ACC112 (cell line): Measurements from ENCODE around the gene TEX48.
A peak's percentile ranks its signal among the peaks of the same experiment; 100 is the strongest.

Source experiments
- H2AFZ ChIP-seq: fragments of 200-600 bp; sonication (generic); one replicate; pipeline ENCODE4 v1.6.0; 2017; ENCODE audit warnings: antibody characterized with exemption, low read length; ENCODE audit not compliant: unreplicated experiment
- H3K27ac ChIP-seq: fragments of 200-600 bp; sonication (generic); 2 replicates; pipeline ENCODE4 v1.5.1; 2014; ENCODE audit warnings: low read depth, mild to moderate bottlenecking, antibody characterized with exemption, low read length, moderate library complexity
- H3K27me3 ChIP-seq: fragments of 200-600 bp; sonication (generic); 2 replicates; pipeline ENCODE4 v1.6.1; 2014; ENCODE audit warnings: mild to moderate bottlenecking, antibody characterized with exemption, low read length, moderate library complexity, mixed read lengths; ENCODE audit not compliant: insufficient read depth
- H3K36me3 ChIP-seq: fragments of 200-600 bp; sonication (generic); 2 replicates; pipeline ENCODE4 v1.6.1; 2016; ENCODE audit warnings: mild to moderate bottlenecking, antibody characterized with exemption, low read length, moderate library complexity, mixed read lengths; ENCODE audit not compliant: insufficient read depth
- H3K4me1 ChIP-seq: fragments of 200-600 bp; sonication (generic); one replicate; pipeline ENCODE4 v1.6.1; 2016; ENCODE audit warnings: low read length, mixed read lengths; ENCODE audit not compliant: insufficient read depth, unreplicated experiment, control insufficient read depth
- H3K4me3 ChIP-seq: fragments of 200-600 bp; sonication (generic); 2 replicates; pipeline ENCODE4 v1.5.1; 2014; ENCODE audit warnings: mild to moderate bottlenecking, low read depth, low read length
- H3K79me2 ChIP-seq: fragments of 200-600 bp; sonication (generic); one replicate; pipeline ENCODE4 v1.6.0; 2016; ENCODE audit warnings: low read length; ENCODE audit not compliant: control insufficient read depth, unreplicated experiment, insufficient read depth

Gene TEX48

GRCh38 chr9:114682846-114683245 lies 854 bp upstream of the TEX48 start:
- Histone ChIP-seq H3K27me3 (no peaks in the 10 kb centered on the region), H2AFZ (no peak overlapping the region), H3K27ac (no peak overlapping the region), H3K4me1 (peaks cover 37% of the 10 kb centered on the region), H3K4me3 (no peak overlapping the region), H3K36me3 (no peaks in the 10 kb centered on the region), H3K79me2 (no peaks in the 10 kb centered on the region)

GRCh38 chr9:114680259-114681001 lies 1.6 kb downstream of the TEX48 start:
- H3K27ac ChIP-seq: no peak overlapping the region
- no peak overlapping the region for H3K4me3 ChIP-seq
- H3K4me1 ChIP-seq: peaks cover 30% of the 10 kb centered on the region
- no peak overlapping the region for H2AFZ ChIP-seq
- H3K79me2 ChIP-seq: no peaks in the 10 kb centered on the region
- H3K36me3 ChIP-seq: no peaks in the 10 kb centered on the region
- no peaks in the 10 kb centered on the region for H3K27me3 ChIP-seq

- Histone ChIP-seq H2AFZ (no peak overlapping the region), H3K79me2 (no peaks in the 10 kb centered on the region), H3K27me3 (no peaks in the 10 kb centered on the region), H3K4me1 (peaks cover 30% of the 10 kb centered on the region), H3K27ac (peak overlapping the region; percentile 20; the same call in 1 of the 2 replicates), H3K36me3 (no peaks in the 10 kb centered on the region), H3K4me3 (no peak overlapping the region)
These were observed 3.2 kb downstream of the TEX48 start for GRCh38 chr9:114678795-114679194.

- peak overlapping the region; percentile 6; the same call in 1 of the 2 replicates for H3K4me3 ChIP-seq
- peak overlapping the region; percentile 20; the same call in 1 of the 2 replicates for H3K27ac ChIP-seq
- H2AFZ ChIP-seq: no peak overlapping the region
- H3K36me3 ChIP-seq: no peaks in the 10 kb centered on the region
- H3K79me2 ChIP-seq: no peaks in the 10 kb centered on the region
- H3K27me3 ChIP-seq: no peaks in the 10 kb centered on the region
- peaks cover 30% of the 10 kb centered on the region for H3K4me1 ChIP-seq
These were observed 3.9 kb downstream of the TEX48 start for GRCh38 chr9:114678130-114678529.

GRCh38 chr9:114677418-114677817 lies 4.6 kb downstream of the TEX48 start:
- Histone ChIP-seq H3K36me3 (no peaks in the 10 kb centered on the region), H3K27me3 (no peaks in the 10 kb centered on the region), H2AFZ (no peak overlapping the region), H3K4me1 (peaks cover 30% of the 10 kb centered on the region), H3K4me3 (peak overlapping the region; percentile 6; the same call in 1 of the 2 replicates), H3K27ac (peak overlapping the region; percentile 53), H3K79me2 (no peaks in the 10 kb centered on the region)

GRCh38 chr9:114676901-114677300 lies 5.1 kb downstream of the TEX48 start:
- H3K27ac ChIP-seq: peak overlapping the region; percentile 53
- peak overlapping the region; percentile 47 for H2AFZ ChIP-seq
- H3K36me3 ChIP-seq: no peaks in the 10 kb centered on the region
- H3K79me2 ChIP-seq: no peaks in the 10 kb centered on the region
- H3K4me1 ChIP-seq: peaks cover 29% of the 10 kb centered on the region
- peak overlapping the region; percentile 49; the same call in 1 of the 2 replicates for H3K4me3 ChIP-seq
- H3K27me3 ChIP-seq: no peaks in the 10 kb centered on the region

- Histone ChIP-seq H3K36me3 (no peaks in the 10 kb centered on the region), H2AFZ (no peak overlapping the region), H3K79me2 (no peaks in the 10 kb centered on the region), H3K27ac (no peak overlapping the region), H3K4me3 (no peak overlapping the region), H3K4me1 (peaks cover 25% of the 10 kb centered on the region), H3K27me3 (no peaks in the 10 kb centered on the region)
These were observed 7.0 kb downstream of the TEX48 start for GRCh38 chr9:114674798-114675540.

GRCh38 chr9:114674076-114674797 lies 7.8 kb downstream of the TEX48 start:
- no peak overlapping the region for H3K27ac ChIP-seq
- peaks cover 23% of the 10 kb centered on the region for H3K4me1 ChIP-seq
- H3K79me2 ChIP-seq: no peaks in the 10 kb centered on the region
- H2AFZ ChIP-seq: no peak overlapping the region
- no peaks in the 10 kb centered on the region for H3K36me3 ChIP-seq
- no peak overlapping the region for H3K4me3 ChIP-seq
- no peaks in the 10 kb centered on the region for H3K27me3 ChIP-seq

GRCh38 chr9:114671605-114672004 lies 10.4 kb downstream of the TEX48 start:
- Histone ChIP-seq H3K79me2 (no peaks in the 10 kb centered on the region), H2AFZ (no peak overlapping the region), H3K27ac (no peak overlapping the region), H3K4me3 (no peak overlapping the region), H3K4me1 (no peaks in the 10 kb centered on the region), H3K36me3 (no peaks in the 10 kb centered on the region), H3K27me3 (no peaks in the 10 kb centered on the region)

- H2AFZ ChIP-seq: no peak overlapping the region
- H3K79me2 ChIP-seq: no peaks in the 10 kb centered on the region
- H3K27me3 ChIP-seq: no peaks in the 10 kb centered on the region
- no peak overlapping the region for H3K27ac ChIP-seq
- H3K4me3 ChIP-seq: no peak overlapping the region
- H3K36me3 ChIP-seq: no peaks in the 10 kb centered on the region
- no peaks in the 10 kb centered on the region for H3K4me1 ChIP-seq
These were observed 12.0 kb downstream of the TEX48 start for GRCh38 chr9:114669961-114670360.
